Measurements from ENCODE around the gene SYT9. TPM values are rescaled to one million over a fixed set of nuclear protein-coding genes. Genes with fewer than 3 reads are reported as not detected.
A peak's percentile ranks its signal among the peaks of the same experiment; 100 is the strongest.

SYT9 gene
- polyA plus RNA-seq, 1 of the 3 experiments (the other 2 are of a cell fraction), result 0.10 TPM

GRCh38 chr11:7418906-7419305 is 167.2 kb downstream of the SYT9 start:
- ChIA-PET POLR2A (interaction anchor here (0.7 kb wide), 1 partner anchor 201 kb away, joined by 3 read pairs; no protein-coding TSS in a partner anchor), CTCF (interaction anchor here (1.0 to 2.8 kb wide), 3 partner anchors 14 to 140 kb away, joined by 3 to 9 read pairs (median 4); no protein-coding TSS in a partner anchor)
- no peak for TF ChIP-seq FOSL2 (IDR thresholded peaks at IDR 0.05; ENCODE audit: borderline replicate concordance, low read depth)
- TF ChIP-seq MXI1 (IDR thresholded peaks at IDR 0.05; ENCODE audit: low read depth, low read length), result 0 out of 2 replicates have a peak, but pooled peaks have one; percentile 41
- H2AFZ ChIP-seq (ENCODE audit: low read depth), result no peak overlapping the region
- H3K9me2 ChIP-seq, result no peaks in the 10 kb centered on the region
- H3K79me2 ChIP-seq (ENCODE audit: insufficient read depth), result no peaks in the 10 kb centered on the region
- no peaks in the 10 kb centered on the region for H3F3A ChIP-seq (replicated peaks; ENCODE audit: insufficient read depth)
- no peaks in the 10 kb centered on the region for H4K20me1 ChIP-seq (ENCODE audit: insufficient read depth)
- no peaks in the 10 kb centered on the region for H3K36me3 ChIP-seq (replicated peaks in 1 of 2; ENCODE audit: control insufficient read depth in 1 of 2, insufficient read depth in 2 of 2, low read length in 1 of 2)
- no peaks in the 10 kb centered on the region for H3K27me3 ChIP-seq (ENCODE audit: insufficient read depth)
- H3K4me1 ChIP-seq (ENCODE audit: control insufficient read depth in 1 of 2, insufficient read depth in 2 of 2, low read depth in 1 of 2, low read length in 1 of 2), result peaks cover 0 to 3% of the 10 kb centered on the region in 2 experiments; a peak in 1 of 4 replicates
- 23% methylated on average over 2 of the region's 2 CpGs for WGBS (ENCODE audit: low lambda C conversion rate)
- no peak overlapping the region for H3K4me3 ChIP-seq (ENCODE audit: low read depth in 2 of 2, low read length in 1 of 2)
- H3K27ac ChIP-seq (ENCODE audit: low read depth in 2 of 2, low read length in 1 of 2), result no peak overlapping the region
- no peak overlapping the region for H3K4me2 ChIP-seq
- H3K9ac ChIP-seq, result no peak overlapping the region
- peak; percentile 12 for DNase-seq
- no peaks in the 10 kb centered on the region for H3K9me3 ChIP-seq

GRCh38 chr11:7421136-7421535 is 169.4 kb downstream of the SYT9 start:
- H3K4me3 ChIP-seq (ENCODE audit: low read depth in 2 of 2, low read length in 1 of 2), result no peak overlapping the region
- H3K79me2 ChIP-seq (ENCODE audit: insufficient read depth), result no peaks in the 10 kb centered on the region
- no peak overlapping the region for H3K27ac ChIP-seq (ENCODE audit: low read depth in 2 of 2, low read length in 1 of 2)
- H3K9ac ChIP-seq, result no peak overlapping the region
- CTCF ChIA-PET, result interaction anchor here (2.8 kb wide), 1 partner anchor 21 kb away, joined by 9 read pairs; no protein-coding TSS in a partner anchor
- no peaks in the 10 kb centered on the region for H3F3A ChIP-seq (replicated peaks; ENCODE audit: insufficient read depth)
- no peak overlapping the region for H3K4me2 ChIP-seq
- no peaks in the 10 kb centered on the region for H4K20me1 ChIP-seq (ENCODE audit: insufficient read depth)
- H2AFZ ChIP-seq (ENCODE audit: low read depth), result no peak overlapping the region
- POLR2A ChIA-PET, result no interaction called here
- no peaks in the 10 kb centered on the region for H3K36me3 ChIP-seq (replicated peaks in 1 of 2; ENCODE audit: control insufficient read depth in 1 of 2, insufficient read depth in 2 of 2, low read length in 1 of 2)
- no peaks in the 10 kb centered on the region for H3K9me3 ChIP-seq
- TF ChIP-seq MXI1 (IDR thresholded peaks at IDR 0.05; ENCODE audit: low read depth, low read length) (no peak), MEF2A (IDR thresholded peaks at IDR 0.05; ENCODE audit: borderline replicate concordance, low read depth) (no peak), TEAD4 (IDR thresholded peaks at IDR 0.05; ENCODE audit: borderline replicate concordance, insufficient read depth) (no peak), SIN3A (IDR thresholded peaks at IDR 0.05; ENCODE audit: borderline replicate concordance, low read depth, low read length) (no peak), POLR2AphosphoS5 (IDR thresholded peaks at IDR 0.05; ENCODE audit: low read depth, low read length) (no peak), ZBTB33 (IDR thresholded peaks at IDR 0.05; ENCODE audit: borderline replicate concordance, low read depth) (no peak), EP300 (IDR thresholded peaks at IDR 0.05; ENCODE audit: borderline replicate concordance in 1 of 2, low read depth in 1 of 2, low read length in 1 of 2) (no peak), MAX (IDR thresholded peaks at IDR 0.05; ENCODE audit: low read depth) (no peak), SMC3 (IDR thresholded peaks at IDR 0.05; ENCODE audit: low read depth, low read length) (no peak), FOXJ3 (CRISPR knock-in tag; IDR thresholded peaks at IDR 0.05) (no peak)
- 22% methylated on average over 1 of the region's 1 CpG for WGBS (ENCODE audit: low lambda C conversion rate)
- peaks cover 0 to 3% of the 10 kb centered on the region in 2 experiments; a peak in 1 of 4 replicates for H3K4me1 ChIP-seq (ENCODE audit: control insufficient read depth in 1 of 2, insufficient read depth in 2 of 2, low read depth in 1 of 2, low read length in 1 of 2)
- H3K27me3 ChIP-seq (ENCODE audit: insufficient read depth), result no peaks in the 10 kb centered on the region
- no peaks in the 10 kb centered on the region for H3K9me2 ChIP-seq
- no peak for DNase-seq
